H1 (cell line): ENCODE results near the gene FBN2. TPM values are rescaled to one million over a fixed set of nuclear protein-coding genes. Genes with fewer than 3 reads are reported as not detected.

ENCODE experiments used
- CTCF ChIA-PET: fragments of 300-600 bp; sonication (Branson Sonifier 250); formaldehyde crosslinking; loops from one replicate; lab custom pipeline; 2021; ENCODE audit not compliant: partially characterized antibody; lab: Charles Lee
- POLR2A ChIA-PET: fragments of 300-600 bp; sonication (Branson Sonifier 250); formaldehyde crosslinking; loops from one replicate; lab custom pipeline; 2021; ENCODE audit warnings: inconsistent platforms; ENCODE audit not compliant: partially characterized antibody; lab: Charles Lee
- DNase-seq, 2 experiments: peaks; one replicate each; pipeline versions ENCODE4 v3.0.0 to v3.0.0-alpha.2; 2010 to 2022; ENCODE audit warnings: low spot score in 2 of 2, low read depth in 1 of 2, mixed read lengths in 1 of 2
- FAIRE-seq: peaks from 2 replicates; lab custom pipeline; 2011; peaks lifted over from hg19 to GRCh38; lab: Jason Lieb, UNC
- H2AFZ ChIP-seq: 2 replicates; pipeline ENCODE4 v1.8.1; 2012; ENCODE audit warnings: low read length, inconsistent platforms
- H2AK5ac ChIP-seq: 2 replicates; pipeline ENCODE4 v1.6.1; 2013; ENCODE audit warnings: low read depth, low read length
- H2BK120ac ChIP-seq: replicated peaks from 2 replicates; pipeline ENCODE3; 2013; ENCODE audit warnings: low read depth, low read length, inconsistent platforms
- H2BK12ac ChIP-seq: 2 replicates; pipeline ENCODE4 v1.6.1; 2013; ENCODE audit warnings: low read depth, low read length
- H2BK15ac ChIP-seq: 2 replicates; pipeline ENCODE4 v1.6.1; 2013; ENCODE audit warnings: low read length
- H2BK20ac ChIP-seq: 2 replicates; pipeline ENCODE4 v1.6.1; 2013; ENCODE audit warnings: low read length
- H2BK5ac ChIP-seq: 2 replicates; pipeline ENCODE4 v1.6.1; 2013; ENCODE audit warnings: low read depth, low read length
- H3K14ac ChIP-seq: 2 replicates; pipeline ENCODE4 v1.6.1; 2013; ENCODE audit warnings: inconsistent platforms; ENCODE audit not compliant: insufficient read length
- H3K18ac ChIP-seq: 2 replicates; pipeline ENCODE4 v1.6.1; 2013; ENCODE audit warnings: low read length; ENCODE audit errors: extremely low read depth
- H3K23ac ChIP-seq: 2 replicates; pipeline ENCODE4 v1.6.1; 2013; ENCODE audit warnings: inconsistent platforms; ENCODE audit not compliant: insufficient read length
- H3K23me2 ChIP-seq: 2 replicates; pipeline ENCODE4 v1.6.1; 2013; ENCODE audit warnings: low read depth, low read length
- H3K27ac ChIP-seq: 2 replicates; pipeline ENCODE4 v1.6.1; 2011; ENCODE audit warnings: low read depth, low read length, inconsistent platforms
- H3K27me3 ChIP-seq, 4 experiments: replicated peaks in 1 of 4; 1 replicate in 1 of 4; 2 replicates in 3 of 4; pipeline versions ENCODE4 v1.6.1 to v1.8.1; 2011 to 2013; ENCODE audit warnings: low read length in 3 of 4, mild to moderate bottlenecking in 3 of 4, inconsistent platforms in 2 of 4, mixed read lengths in 2 of 4, moderate library complexity in 1 of 4; ENCODE audit not compliant: control insufficient read depth in 3 of 4, insufficient read depth in 3 of 4; ENCODE audit errors: extremely low read depth in 1 of 4
- H3K36me3 ChIP-seq, 4 experiments: 2 replicates each; pipeline versions ENCODE4 v1.6.1 to v1.8.1; 2011 to 2013; ENCODE audit warnings: mild to moderate bottlenecking in 4 of 4, low read length in 3 of 4, moderate library complexity in 2 of 4, control low read depth in 1 of 4, inconsistent platforms in 1 of 4; ENCODE audit not compliant: insufficient read depth in 4 of 4, control insufficient read depth in 2 of 4
- H3K4ac ChIP-seq: replicated peaks from 2 replicates; pipeline ENCODE3; 2013; ENCODE audit warnings: low read length, low read depth, mixed read lengths, inconsistent platforms; ENCODE audit not compliant: insufficient read length
- H3K4me1 ChIP-seq, 4 experiments: replicated peaks in 1 of 4; 1 replicate in 1 of 4; 2 replicates in 3 of 4; pipeline versions ENCODE4 v1.6.1 to v1.8.1; 2011 to 2013; ENCODE audit warnings: low read length in 3 of 4, inconsistent platforms in 2 of 4, mixed read lengths in 1 of 4; ENCODE audit not compliant: insufficient read depth in 4 of 4, control insufficient read depth in 3 of 4
- H3K4me2 ChIP-seq, 2 experiments: 2 replicates each; pipeline versions ENCODE4 v1.6.1 to v1.8.1; 2011 to 2013; ENCODE audit warnings: low read depth in 2 of 2, low read length in 2 of 2, control low read depth in 1 of 2, inconsistent platforms in 1 of 2, mild to moderate bottlenecking in 1 of 2; ENCODE audit not compliant: insufficient read depth in 1 of 2
- H3K4me3 ChIP-seq, 4 experiments: fragments of 200-600, 300-600 bp in 1 of 4; sonication (generic), shearing (Covaris generic), sonication (Bioruptor Twin) in 1 of 4; 2 replicates each; pipeline versions ENCODE4 v1.5.1 to v1.8.1; 2011 to 2016; ENCODE audit warnings: low read length in 4 of 4, low read depth in 3 of 4, control low read depth in 2 of 4, inconsistent platforms in 2 of 4, mild to moderate bottlenecking in 2 of 4, mixed read lengths in 1 of 4, moderate library complexity in 1 of 4; ENCODE audit not compliant: insufficient read depth in 2 of 4; ENCODE audit errors: extremely low read depth in 1 of 4
- H3K56ac ChIP-seq: replicated peaks from 2 replicates; pipeline ENCODE3; 2013; ENCODE audit warnings: low read depth, mild to moderate bottlenecking, mixed read lengths, low read length, inconsistent platforms; ENCODE audit not compliant: insufficient read length
- H3K79me1 ChIP-seq: 2 replicates; pipeline ENCODE4 v1.6.1; 2013; ENCODE audit warnings: low read depth, low read length, control low read depth
- H3K79me2 ChIP-seq, 2 experiments: 2 replicates each; pipeline versions ENCODE4 v1.6.1 to v1.8.1; 2012 to 2013; ENCODE audit warnings: low read length in 2 of 2, mild to moderate bottlenecking in 2 of 2, inconsistent platforms in 1 of 2; ENCODE audit not compliant: insufficient read depth in 2 of 2, control insufficient read depth in 1 of 2
- H3K9ac ChIP-seq, 4 experiments: replicated peaks in 1 of 4; 1 replicate in 1 of 4; 2 replicates in 3 of 4; pipeline versions ENCODE4 v1.6.1 to v1.8.1; 2011 to 2013; ENCODE audit warnings: low read depth in 3 of 4, low read length in 3 of 4, control low read depth in 2 of 4, mild to moderate bottlenecking in 2 of 4, moderate library complexity in 2 of 4, inconsistent platforms in 1 of 4; ENCODE audit errors: extremely low read depth in 1 of 4
- H3K9me3 ChIP-seq, 2 experiments: 2 replicates each; pipeline versions ENCODE4 v1.6.1 to v1.8.1; 2012 to 2013; ENCODE audit warnings: mild to moderate bottlenecking in 2 of 2, moderate library complexity in 2 of 2, control low read depth in 1 of 2, inconsistent platforms in 1 of 2, low read depth in 1 of 2, low read length in 1 of 2, mixed read lengths in 1 of 2; ENCODE audit not compliant: insufficient read depth in 2 of 2
- H4K20me1 ChIP-seq, 2 experiments: replicated peaks in 1 of 2; 2 replicates each; pipeline versions ENCODE3 to v1.8.1; 2011 to 2013; ENCODE audit warnings: inconsistent platforms in 2 of 2, low read length in 2 of 2, mild to moderate bottlenecking in 1 of 2; ENCODE audit not compliant: insufficient read depth in 2 of 2, control insufficient read depth in 1 of 2
- H4K5ac ChIP-seq: 2 replicates; pipeline ENCODE4 v1.6.1; 2013; ENCODE audit warnings: low read length, low read depth, mixed read lengths, inconsistent platforms; ENCODE audit not compliant: insufficient read length
- H4K8ac ChIP-seq: 2 replicates; pipeline ENCODE4 v1.8.0; 2013; ENCODE audit warnings: mild to moderate bottlenecking, moderate library complexity, low read length, inconsistent platforms; ENCODE audit not compliant: insufficient read depth; ENCODE audit errors: extremely low read depth
- H4K91ac ChIP-seq: replicated peaks from 2 replicates; pipeline ENCODE3; 2013; ENCODE audit warnings: low read length, mixed read lengths, inconsistent platforms; ENCODE audit not compliant: insufficient read length
- EZH2 ChIP-seq: fragments of 200-600 bp; sonication (generic); IDR thresholded peaks from 2 replicates; pipeline ENCODE4 v1.7.1; 2012; ENCODE audit warnings: low read depth, mild to moderate bottlenecking, moderate library complexity, low read length, inconsistent platforms; ENCODE audit not compliant: severe bottlenecking
- JUND ChIP-seq: IDR thresholded peaks from 2 replicates; pipeline ENCODE4 v1.6.1; 2011; ENCODE audit warnings: mild to moderate bottlenecking, improper control_type of control experiment, low read length
- TAF1 ChIP-seq: IDR thresholded peaks from 2 replicates; pipeline ENCODE4 v1.6.1; 2011; ENCODE audit warnings: mild to moderate bottlenecking, low read depth, low read length
- TCF12 ChIP-seq: IDR thresholded peaks from 2 replicates; pipeline ENCODE4 v1.6.1; 2011; ENCODE audit warnings: low read depth, mild to moderate bottlenecking, low read length
- WGBS, 2 experiments: shearing (Covaris generic) in 1 of 2; methylation state at CpG; one replicate each; pipeline versions ENCODE4 v1.1.6 to v1.1.7; 2013 to 2015; ENCODE audit warnings: low lambda C conversion rate in 2 of 2, mixed read lengths in 2 of 2, inconsistent platforms in 1 of 2, low coverage in 1 of 2, missing lambda C conversion rate in 1 of 2; ENCODE audit not compliant: insufficient replicate concordance in 2 of 2, insufficient coverage in 1 of 2, insufficient read length in 1 of 2; ENCODE audit errors: extremely low coverage in 1 of 2, missing lambda C conversion rate in 1 of 2; 5-methylcytosine and 5-hydroxymethylcytosine counted together
- polyA plus RNA-seq, 7 experiments: library from polyadenylated mRNA; depleted of rRNA in 3 of 7; stranded (reverse) in 5 of 7; unstranded in 2 of 7; fragments of >200 nt in 5 of 7; fragments of 200-250 nt in 2 of 7; gene quantifications; 1 replicate in 5 of 7; 2 replicates in 1 of 7; 4 replicates in 1 of 7; pipeline versions ENCODE4 v1.2.1 to v1.2.3, GENCODE V29; 2011 to 2013; ENCODE audit warnings: missing spikeins in 2 of 7, mixed read lengths in 2 of 7
- total RNA-seq: library from RNA; stranded (reverse); fragmentation: NEBNext Ultra II Directional; extraction: Animal tissue kit (Norgen Biotek cat#: 25700); gene quantifications from 2 replicates; pipeline ENCODE4 v1.2.1, GENCODE V29; 2021

FBN2 gene
- total and polyA plus RNA-seq, 2 of the 8 experiments (the other 6 are each of a cell fraction or from before 2014, with no cell fraction given), result 14.1 to 16.3 TPM

DNA sequence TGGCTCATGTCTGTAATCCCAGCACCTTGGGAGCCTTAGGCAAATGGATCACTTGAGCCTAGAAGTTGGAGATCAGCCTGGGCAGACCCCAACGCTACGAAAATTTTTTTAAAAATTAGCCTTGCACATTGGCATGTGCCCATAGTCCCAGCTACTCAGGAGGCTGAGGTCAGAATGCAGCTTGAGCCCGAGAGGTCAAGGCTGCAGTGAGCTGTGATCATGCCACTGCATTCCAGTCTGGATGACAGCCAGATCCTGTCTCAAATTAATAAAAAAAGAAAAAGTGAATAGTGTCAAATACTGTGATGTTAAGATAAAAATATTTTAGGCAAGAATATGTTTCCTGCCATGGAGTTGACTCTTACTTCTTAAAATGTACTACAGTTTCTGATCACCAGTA lies 5.3 kb downstream of the FBN2 start:
- Histone ChIP-seq H2AK5ac (no peak overlapping the region), H4K91ac (no peak overlapping the region), H2BK5ac (no peak overlapping the region), H2BK20ac (no peak overlapping the region), H3K79me1 (no peaks in the 10 kb centered on the region), H3K27ac (no peak overlapping the region), H4K8ac (no peak overlapping the region), H3K27me3 (peaks cover 2 to 24% (median 20%) of the 10 kb centered on the region in 4 experiments), H3K14ac (no peak overlapping the region), H2AFZ (no peak overlapping the region), H4K5ac (no peak overlapping the region), H3K79me2 (no peaks in the 10 kb centered on the region), H2BK15ac (no peak overlapping the region), H3K4ac (no peak overlapping the region), H3K36me3 (peaks cover 0 to 2% (median 0%) of the 10 kb centered on the region in 4 experiments; a peak in 1 of 8 replicates), H3K18ac (no peak overlapping the region), H3K9me3 (no peaks in the 10 kb centered on the region), H2BK120ac (no peak overlapping the region), H3K4me3 (no peak overlapping the region), H3K4me2 (no peak overlapping the region), H3K23ac (no peak overlapping the region), H4K20me1 (no peaks in the 10 kb centered on the region), H2BK12ac (no peak overlapping the region), H3K9ac (no peak overlapping the region), H3K23me2 (peaks cover 10% of the 10 kb centered on the region; the same call in 1 of the 2 replicates), H3K56ac (no peak overlapping the region), H3K4me1 (peaks cover 0 to 4% (median 2%) of the 10 kb centered on the region in 4 experiments; a peak in 2 of 7 replicates)
- ChIA-PET POLR2A (no interaction called here), CTCF (interaction anchor here (0.6 to 1.2 kb wide), 3 partner anchors 15 to 374 kb away, joined by 3 read pairs; no protein-coding TSS in a partner anchor)
- TF ChIP-seq TAF1 (no peak), TCF12 (no peak), JUND (no peak), EZH2 (no peak)
- 92% methylated on average over 3 of the region's 3 CpGs; no CpG with 5 or more reads in 1 of the 2 experiments for WGBS, 2 experiments
- FAIRE-seq (no peak), DNase-seq (no peak)
